Middle frontal gyrus (tissue), 1 donor: ENCODE results near the gene TECRL.

Experiments
- DNase-seq: peaks from one replicate; pipeline ENCODE4 v3.0.0-alpha.2; 2015; ENCODE audit warnings: low spot score; ENCODE audit errors: extremely low spot score

Gene TECRL, protein sequence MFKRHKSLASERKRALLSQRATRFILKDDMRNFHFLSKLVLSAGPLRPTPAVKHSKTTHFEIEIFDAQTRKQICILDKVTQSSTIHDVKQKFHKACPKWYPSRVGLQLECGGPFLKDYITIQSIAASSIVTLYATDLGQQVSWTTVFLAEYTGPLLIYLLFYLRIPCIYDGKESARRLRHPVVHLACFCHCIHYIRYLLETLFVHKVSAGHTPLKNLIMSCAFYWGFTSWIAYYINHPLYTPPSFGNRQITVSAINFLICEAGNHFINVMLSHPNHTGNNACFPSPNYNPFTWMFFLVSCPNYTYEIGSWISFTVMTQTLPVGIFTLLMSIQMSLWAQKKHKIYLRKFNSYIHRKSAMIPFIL

DNA sequence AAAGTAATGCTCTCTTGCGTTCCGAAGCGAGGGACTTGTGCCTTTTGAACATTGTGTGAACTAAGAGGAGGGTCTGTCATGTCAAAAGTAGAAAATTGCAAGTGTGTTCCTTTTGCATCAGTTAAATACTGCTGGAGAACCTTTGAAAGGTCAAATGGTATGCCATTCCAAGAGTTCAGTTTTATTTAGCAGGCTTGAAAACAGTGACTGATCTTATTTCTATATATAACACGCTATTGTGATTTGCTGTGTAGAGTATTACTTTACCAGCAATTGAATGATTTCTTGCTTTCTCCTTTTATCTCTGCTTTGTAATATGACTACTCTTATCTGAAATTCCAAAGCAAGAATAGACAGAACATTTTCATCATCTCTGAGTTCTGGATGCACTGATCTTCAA is at the start of gene TECRL:
TSS of gene TECRL (minus strand) at position 151 of the 400 bp plus-strand sequence. CDS start at position 52, 99 bp downstream.
- DNase-seq = no peak

DNA sequence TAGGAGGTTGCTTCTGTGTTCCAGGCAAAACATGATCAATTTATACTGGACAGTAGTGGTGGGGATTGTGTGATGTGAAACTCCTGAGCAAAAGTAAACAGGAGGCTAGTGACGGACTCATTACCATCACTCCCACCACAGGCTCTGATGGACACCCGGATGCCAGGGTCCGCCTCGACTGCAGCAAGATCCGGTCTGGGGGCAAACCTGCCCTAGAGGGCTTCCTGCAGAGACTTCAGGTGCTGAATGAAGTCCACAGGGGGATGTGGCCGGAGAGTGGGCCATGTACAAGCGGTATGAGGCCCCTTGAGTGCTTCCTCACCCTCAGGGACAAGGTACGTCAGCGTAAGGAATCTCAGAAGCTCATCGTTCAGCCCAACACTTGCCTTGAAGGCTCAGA is 23.4 kb upstream of the TECRL start:
- DNase-seq = no peak

DNA sequence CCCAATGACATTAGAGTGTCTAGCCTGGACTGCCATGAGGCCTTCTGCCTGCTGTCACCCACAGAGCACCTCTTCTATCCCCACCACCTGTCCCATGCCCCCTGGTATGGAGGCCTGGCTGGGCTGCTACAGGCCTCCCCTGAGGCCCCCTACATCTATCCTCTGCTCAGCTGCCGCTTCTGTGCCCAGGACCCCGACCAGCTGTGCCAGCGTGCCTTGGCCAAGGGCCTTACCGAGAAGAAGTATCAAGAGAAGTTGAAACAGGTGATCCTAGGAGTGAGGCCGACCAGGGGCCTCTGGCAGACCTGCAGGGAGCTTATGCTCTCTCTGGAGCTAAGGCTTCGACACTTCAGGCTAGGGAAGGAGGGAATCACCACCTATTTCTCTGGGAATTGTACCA is 21.7 kb upstream of the TECRL start:
- DNase-seq = no peak

DNA sequence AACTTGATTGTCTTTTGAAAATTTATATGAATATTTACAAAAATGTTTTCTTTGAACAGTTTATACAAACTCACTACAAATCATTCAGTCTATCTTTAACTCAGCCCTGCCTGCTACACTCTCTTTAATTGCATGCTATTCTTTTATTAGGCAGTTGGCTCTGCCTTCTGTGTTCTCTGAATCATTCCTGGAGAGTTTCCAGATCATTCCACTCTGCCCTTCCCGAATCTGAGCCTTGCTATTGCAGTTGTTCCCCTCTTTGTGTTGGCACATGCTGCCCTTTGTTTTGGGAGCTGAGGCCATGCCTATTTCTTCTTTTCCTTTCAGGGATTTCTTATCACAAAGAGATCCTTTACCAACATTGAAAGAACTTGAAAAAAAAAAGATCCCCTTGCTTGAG is 8.7 kb upstream of the TECRL start:
- DNase-seq = no peak

DNA sequence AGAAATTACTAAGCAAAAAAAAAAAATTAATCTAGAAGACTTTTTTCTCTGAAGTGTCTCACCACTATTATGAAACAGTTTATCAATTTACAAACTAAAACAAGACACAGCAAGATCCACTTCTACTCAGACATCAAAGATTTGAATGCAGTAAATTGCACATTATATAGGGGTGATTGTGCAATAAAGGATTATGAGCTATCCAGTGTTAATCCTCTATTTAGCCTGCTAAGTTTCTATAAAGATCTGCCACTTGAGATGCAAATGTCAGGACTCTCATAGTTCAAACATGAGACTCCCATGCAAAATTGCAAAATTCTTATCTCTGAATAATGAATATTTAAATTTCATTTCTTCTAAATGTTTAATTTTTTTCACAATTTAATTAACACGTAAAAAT is 2.2 kb downstream of the TECRL start:
- DNase-seq = no peak

DNA sequence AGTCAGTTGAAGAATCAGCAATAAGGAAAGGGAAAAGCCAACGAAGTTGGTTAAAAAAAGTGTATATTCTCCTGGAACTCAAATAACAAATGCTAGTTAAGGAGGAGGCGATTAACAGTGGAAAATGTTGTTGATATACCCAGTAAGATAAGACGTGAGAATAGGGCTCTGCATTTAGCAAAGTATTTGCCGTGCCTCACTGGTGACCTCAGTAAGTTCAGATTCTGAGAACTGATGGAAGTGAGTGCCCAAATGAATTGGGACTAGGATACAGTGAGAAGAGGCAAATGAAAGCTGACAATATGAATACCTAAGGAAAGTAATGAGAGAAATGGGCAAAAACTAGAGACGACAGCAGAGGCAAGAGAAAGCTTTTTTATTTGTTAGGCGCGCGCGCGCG is 3.5 kb downstream of the TECRL start:
- no peak for DNase-seq

DNA sequence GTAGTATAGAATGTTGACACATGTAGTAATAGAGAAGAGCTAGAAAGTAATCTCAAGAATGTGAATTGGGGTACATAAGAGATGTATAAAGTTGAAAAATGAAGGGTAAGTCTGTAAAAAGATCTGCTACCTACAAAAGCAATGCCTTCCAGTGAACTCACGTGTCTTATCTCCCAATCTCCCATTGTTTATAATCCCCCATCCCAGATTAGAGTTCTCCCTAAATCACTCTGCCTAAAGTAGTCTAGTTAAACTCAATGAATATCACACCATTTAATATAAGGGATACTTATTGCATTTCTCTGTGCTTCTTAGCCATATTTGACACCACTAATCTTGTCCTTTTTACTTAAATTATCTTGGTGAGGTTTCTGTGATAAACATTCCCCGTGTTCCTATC is 6.6 kb downstream of the TECRL start:
- DNase-seq = no peak

DNA sequence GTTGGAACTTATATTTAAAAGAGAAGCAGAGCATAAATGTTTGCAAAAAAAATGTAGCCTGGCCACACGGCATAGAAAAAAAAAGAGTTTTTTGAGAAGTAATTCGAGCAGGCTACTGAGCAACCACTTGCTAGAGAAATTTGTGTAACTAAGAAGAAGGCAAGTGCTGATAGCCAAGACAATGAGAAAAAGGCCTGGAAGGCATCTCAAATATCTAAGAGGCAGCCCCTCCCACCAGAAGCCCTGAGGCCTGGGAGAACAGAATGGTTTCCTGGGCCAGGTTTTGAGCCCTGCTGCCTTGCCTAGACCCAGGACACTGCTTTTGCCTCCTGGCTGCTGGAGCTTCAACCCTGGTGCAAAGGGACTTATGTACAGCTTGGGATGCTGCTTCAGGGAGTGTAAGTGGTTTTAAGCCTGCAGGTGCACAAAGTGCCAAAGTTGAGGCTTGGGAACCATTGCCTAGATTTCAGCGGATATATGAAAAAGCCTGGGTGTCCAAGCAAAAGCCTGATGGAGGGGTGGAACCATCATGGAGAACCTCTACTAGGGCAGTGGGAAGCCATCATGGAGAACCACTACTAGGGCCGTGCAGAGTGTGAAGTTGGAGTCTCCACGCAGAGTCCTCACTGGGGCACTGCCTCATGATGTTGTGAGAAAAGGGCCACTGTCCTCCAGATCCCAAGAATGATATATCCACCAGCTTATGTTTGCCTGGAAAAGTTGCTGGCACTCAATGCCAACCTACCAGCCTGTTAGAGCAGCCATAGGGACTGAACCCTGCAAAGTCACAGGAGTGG is 9.7 kb downstream of the TECRL start:
- DNase-seq = no peak

DNA sequence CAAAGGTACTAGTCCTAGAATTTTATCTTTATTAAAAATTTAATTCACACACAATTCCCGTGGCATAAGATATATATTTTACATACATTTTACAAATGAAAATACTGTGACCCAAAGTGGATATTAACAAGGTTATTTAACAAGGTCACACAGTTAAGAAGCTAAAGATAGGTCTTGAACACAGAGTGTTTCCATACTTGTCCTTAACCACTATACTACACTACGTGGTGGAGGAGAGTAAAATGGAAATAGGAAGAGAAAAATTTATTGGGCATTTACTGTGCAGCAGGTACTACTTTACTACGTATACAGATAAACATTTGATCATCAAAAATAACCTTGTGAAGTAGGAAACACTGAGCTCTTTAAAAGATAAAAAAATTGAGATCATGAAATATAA is 14.8 kb downstream of the TECRL start:
- no peak for DNase-seq

DNA sequence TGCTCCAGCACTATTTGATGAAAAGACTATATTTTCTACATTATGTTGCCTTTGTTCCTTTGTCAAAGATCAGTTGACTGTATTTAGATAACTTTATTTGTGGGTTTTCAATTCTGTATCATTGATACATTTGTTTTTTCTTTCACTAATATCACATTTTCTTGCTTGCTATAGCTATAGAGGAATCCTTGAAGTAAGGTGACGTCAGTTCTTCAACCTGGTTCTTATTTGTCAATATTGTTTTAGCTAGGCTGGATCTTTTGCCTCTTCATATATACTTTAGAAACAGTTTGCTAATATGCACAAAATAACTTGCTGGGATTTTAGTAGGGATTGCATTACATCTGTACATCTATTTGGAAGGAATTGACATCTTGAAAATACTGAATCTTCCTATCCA is 21.0 kb downstream of the TECRL start:
- no peak for DNase-seq

DNA sequence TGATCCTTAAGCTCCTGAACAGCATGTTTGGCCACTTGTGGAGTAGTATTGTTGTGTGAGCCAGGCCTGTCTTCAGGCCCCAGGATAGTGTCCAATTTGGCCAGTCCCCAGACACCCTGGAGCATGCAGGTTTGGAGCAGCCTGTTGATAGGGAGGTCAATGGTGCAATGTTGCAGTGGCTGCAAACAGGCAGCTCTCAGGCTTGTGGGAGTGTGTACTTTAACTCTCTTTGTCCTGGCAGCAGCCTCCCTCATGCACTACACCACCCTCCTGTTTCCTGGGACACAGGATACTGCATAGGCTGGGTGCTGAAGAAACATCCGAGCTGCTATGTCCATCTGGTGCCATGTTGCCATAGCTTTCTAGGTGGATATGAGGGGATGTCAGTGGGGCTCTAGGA is 24.0 kb downstream of the TECRL start:
- DNase-seq = no peak

DNA sequence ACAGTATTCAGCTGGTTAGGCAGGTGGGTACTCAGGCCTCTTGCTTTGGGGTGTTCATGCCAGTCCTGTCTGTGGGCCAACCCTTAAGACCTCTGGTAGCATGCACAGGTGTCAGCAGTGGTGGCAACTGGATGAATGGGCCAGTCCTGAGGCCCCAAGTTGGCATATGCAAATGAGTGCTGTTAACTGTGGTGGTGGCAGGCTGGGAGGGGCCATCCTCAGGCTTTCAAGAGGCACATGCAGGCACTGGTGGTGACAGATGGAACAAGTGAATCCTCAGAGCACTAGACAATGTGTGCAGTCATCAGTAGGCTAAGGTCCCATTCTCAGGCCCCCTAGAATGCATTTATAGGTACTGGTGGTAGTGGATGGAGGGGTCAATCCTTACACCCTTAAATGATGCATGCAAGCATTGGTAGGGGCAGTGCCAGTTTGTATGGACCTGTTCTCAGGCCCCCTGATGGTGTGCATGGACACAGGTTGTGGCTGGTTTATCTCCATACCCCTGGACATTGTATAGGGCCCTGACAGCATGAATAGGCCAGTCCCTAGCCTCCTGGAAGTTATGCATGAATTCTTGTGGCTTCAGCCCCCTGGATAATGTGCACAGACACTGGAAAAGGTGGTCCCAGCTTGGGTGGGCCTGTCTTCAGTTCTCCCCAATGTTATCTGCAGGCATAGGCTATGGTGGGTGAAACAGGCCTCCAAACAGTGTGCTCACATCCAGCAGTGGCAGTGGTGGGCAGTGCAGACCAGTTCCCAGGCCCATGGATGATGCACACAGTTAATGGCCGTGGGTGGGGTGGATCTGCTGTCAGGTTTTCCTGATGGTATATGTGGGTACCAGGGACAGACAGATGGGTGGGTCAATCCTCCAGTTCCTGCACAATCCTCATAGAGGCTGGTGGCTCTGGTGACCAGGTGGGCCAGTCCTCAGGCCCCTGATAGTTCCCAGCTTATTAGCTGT is 24.7 kb downstream of the TECRL start:
- DNase-seq = no peak

DNA sequence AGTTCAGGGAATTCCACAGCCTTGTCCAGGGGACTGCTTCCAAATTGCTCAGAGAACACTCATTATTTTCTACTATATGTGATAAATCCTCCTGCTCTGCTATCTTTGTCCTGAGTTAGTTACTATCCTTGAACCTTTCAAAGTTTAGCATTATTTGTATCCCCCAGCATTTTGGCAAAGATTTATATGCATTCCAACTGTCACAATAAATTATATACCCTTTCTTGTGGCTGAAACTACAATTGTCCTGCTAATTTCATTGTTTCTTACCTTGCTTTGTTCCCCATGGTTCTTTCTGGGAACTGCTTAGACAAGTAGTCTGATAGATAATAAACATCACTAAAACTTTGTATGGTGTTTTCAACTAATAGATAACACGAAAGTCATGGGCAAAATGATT is 40.5 kb downstream of the TECRL start:
- no peak for DNase-seq

DNA sequence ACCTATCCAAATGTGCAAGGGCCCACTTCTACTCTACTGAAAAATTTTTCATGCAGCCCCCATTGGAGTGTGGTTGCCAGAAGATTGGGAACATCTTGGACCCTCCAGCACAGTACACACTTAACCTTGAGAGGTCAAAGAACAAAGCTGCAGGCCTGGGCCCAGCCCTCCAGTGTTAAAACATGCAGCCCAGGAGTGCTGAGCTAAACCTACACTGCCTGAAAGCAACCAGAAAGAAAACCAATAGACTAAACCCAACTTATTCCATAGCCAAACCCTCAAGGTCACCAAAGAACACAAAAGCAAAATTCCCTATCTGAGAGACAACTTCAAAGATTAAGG is 47.9 kb downstream of the TECRL start:
- no peak for DNase-seq

DNA sequence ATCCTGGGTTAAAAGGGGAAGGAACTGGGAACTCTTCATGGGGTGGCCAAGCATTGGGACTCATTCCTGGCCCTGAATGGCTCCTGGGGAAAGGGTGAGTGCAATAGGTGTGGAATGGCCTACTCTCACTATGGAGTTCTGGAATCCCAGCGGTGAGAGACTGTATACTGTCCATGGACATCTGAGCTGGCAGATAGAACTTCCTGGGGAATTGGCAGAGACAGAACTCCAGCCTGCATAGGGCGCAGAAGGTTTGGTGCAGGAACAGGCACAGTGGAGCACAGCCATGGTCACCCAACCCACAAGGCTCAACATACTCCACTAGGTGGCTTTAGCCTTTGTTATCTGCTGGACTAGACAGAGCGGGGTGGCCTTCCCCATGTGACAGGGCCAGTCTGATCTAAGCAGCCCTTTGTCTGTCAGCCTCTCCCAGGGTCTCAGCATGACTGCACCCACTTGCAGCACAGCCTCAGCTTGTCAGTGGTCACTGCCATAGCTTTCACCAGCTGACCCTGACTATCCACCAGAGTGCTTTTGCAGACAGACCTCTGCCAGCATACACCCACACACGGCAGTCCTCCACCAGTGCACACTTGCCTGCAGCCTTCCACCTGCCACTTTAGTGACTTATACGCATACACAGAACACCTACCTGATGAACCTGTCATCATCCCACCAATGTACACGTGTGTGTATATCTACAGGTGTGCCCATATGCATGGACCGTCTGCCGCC is 48.4 kb downstream of the TECRL start:
- DNase-seq = no peak

DNA sequence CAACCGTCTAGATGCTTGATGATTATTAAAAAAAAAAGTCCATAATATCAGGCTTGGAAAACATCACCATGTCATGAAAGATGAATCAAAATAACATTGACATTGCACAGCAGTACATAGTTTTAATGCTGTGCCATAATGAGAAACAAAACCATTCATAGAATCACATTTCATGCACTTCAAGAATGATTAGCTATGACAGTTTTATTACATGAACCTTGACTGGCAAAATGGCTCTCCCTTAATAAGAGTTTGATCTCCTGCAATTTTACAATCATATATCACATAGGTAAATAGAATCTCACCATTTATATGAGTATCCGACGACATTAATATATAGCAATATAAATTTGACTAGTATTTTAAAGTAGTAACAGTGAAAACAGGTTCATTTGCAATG is 49.8 kb downstream of the TECRL start:
- no peak for DNase-seq

DNA sequence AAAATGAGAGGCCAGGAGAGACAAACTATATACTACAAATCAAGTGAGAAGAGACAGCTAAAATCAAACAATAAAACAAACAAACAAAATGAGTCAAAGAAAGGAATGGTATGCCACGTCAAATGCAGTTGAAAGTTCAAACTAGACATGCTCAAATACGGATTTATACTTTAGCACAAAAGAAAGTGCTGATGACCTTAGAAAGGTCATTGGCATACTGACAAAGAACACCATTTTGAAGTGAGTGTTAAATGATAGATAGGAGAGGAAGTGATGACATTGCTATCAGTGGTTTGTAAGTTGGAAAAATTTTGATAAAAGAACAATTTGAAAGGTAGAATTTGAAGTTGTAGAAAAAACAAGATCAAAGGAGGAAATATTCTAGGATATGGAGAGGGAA is 55.3 kb downstream of the TECRL start:
- no peak for DNase-seq

DNA sequence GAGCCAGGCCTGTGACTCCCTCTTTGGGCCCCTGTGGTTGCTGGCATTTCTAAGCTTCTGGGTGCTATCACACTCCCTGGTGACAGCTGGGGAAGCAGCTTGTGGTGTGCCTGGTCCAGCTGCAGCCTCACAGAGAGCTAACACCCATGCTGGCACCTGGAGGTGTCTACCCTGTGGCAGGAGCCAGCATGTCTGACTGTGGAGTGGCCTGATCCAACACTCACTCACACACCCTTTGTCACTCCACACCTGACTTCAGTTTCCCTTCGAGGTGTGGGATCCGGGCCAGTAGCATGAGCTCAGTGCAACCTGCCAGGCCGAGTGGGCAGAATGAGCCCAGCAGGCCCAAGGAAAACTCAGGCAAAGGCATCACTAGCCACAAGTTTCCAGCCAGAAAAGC is 67.5 kb downstream of the TECRL start:
- peak; percentile 14 for DNase-seq

DNA sequence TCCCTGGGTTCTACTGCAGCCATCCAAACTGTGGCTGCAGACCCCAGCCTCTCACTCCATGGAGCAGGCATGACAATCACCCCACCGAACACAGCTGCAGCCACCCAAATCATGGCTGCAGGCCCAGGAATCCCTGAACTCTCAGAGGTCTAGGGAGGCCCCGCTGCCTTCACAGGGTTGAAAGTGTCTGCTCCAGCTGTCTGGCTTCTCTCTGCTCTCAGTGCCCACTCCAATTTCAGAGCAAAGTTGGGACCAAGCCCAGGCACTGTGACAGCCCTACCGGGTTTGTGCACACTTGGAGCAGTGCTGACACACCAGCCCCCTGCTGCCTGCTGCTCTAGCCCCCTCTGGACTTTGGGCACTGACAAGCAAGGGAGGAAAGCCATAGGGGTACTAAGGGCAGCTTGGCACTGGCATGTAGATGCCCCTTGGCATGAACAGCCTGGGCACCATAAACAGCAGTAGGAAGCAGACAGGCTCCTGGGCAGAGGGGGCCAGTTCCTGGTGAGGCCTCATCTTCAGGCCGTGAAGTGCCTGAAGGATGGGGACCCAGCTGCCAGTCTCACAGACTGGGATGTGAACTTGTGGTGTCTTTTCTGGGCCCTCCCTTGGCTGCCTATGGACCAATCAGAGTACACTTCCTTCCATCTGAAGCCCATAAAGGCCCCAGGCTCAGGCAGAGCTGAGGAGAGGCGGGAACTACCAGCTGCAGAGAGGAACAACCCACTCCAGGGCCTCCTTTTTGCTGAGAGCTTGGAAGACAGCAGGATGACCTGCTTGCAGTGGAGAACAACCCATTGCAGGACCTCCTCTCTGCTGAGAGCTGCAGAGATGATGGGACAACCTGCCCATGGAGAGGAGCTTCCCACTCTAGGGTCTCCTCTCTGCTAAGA is 68.8 kb downstream of the TECRL start:
- no peak for DNase-seq

DNA sequence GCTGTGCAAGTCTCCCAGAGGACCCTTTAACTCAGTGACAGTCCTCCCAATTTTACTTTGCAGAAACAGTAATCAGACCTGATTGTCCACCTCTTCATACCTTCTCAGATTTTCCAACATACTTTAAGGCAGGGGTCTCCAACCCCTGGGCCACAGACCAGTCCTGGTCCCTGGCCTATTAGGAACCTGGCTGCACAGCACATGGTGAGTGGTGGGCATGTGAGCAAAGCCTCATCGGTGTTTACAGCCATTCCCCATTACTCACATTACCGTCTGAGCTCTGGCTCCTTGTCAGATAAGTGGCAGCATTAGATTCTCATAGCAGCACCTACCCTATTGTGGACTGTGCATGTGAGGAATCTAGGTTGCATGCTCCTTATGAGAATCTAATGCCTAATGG is 74.3 kb downstream of the TECRL start:
- no peak for DNase-seq
